ENCODE results near the gene ZDHHC7. TPM values are rescaled to one million over a fixed set of nuclear protein-coding genes. Genes with fewer than 3 reads are reported as not detected.

ZDHHC7 gene
- total RNA-seq, 1 experiment from 2014 or later, result 39.1 TPM

- no peaks in the 10 kb centered on the region for H3K9me3 ChIP-seq (ENCODE audit: control insufficient read depth, low read depth, low read length)
- H3K23ac ChIP-seq (ENCODE audit: insufficient read length, low read depth, low read length), result no peak overlapping the region
- no peak overlapping the region for H4K5ac ChIP-seq (ENCODE audit: insufficient read length, low read depth, low read length)
- Mint-ChIP-seq H3K9me3 (no peaks in the 10 kb centered on the region), H3K27me3 (ENCODE audit: low read depth) (peaks cover 12% of the 10 kb centered on the region), H3K4me3 (no peak overlapping the region), H3K4me1 (peaks cover 2% of the 10 kb centered on the region in 2 experiments; a peak in 1 of 4 replicates), H3K27ac (no peak overlapping the region), H3K36me3 (ENCODE audit: insufficient read depth in 1 of 3, low read depth in 3 of 3) (no peaks in the 10 kb centered on the region)
- H2BK5ac ChIP-seq (ENCODE audit: insufficient read length, low read length), result no peak overlapping the region
- no peak overlapping the region for H2BK120ac ChIP-seq (ENCODE audit: low read depth, low read length, poor library complexity, severe bottlenecking)
- no peaks in the 10 kb centered on the region for H3K23me2 ChIP-seq (ENCODE audit: insufficient read length, low read depth, low read length, poor library complexity, severe bottlenecking)
- DNase-seq, result no peak
- no peaks in the 10 kb centered on the region for H3K79me2 ChIP-seq (ENCODE audit: insufficient read depth, low read length)
- no peaks in the 10 kb centered on the region for H4K20me1 ChIP-seq (ENCODE audit: control insufficient read depth, insufficient read depth, insufficient read length)
- H2AK5ac ChIP-seq (ENCODE audit: insufficient read length, low read length), result no peak overlapping the region
- no peak overlapping the region for H4K8ac ChIP-seq (replicated peaks; ENCODE audit: insufficient read length, low read depth, low read length)
- H3K56ac ChIP-seq (ENCODE audit: insufficient read length, low read depth, low read length), result no peak overlapping the region
- H3K4me2 ChIP-seq (ENCODE audit: insufficient read depth, insufficient read length, low read length), result no peak overlapping the region
- H4K91ac ChIP-seq (ENCODE audit: insufficient read length, low read depth, low read length), result no peak overlapping the region
- no peak overlapping the region for H3K14ac ChIP-seq (ENCODE audit: insufficient read depth, low read length)
- no peak overlapping the region for H3K27ac ChIP-seq (ENCODE audit: insufficient read length, low read depth, low read length)
- no peak overlapping the region for H2BK15ac ChIP-seq (ENCODE audit: low read depth, low read length)
- H3K18ac ChIP-seq (ENCODE audit: insufficient read length, low read depth, low read length), result no peak overlapping the region
- no CpG with 5 or more reads among the region's 6 CpGs for WGBS (ENCODE audit: extremely low coverage, insufficient read length, low lambda C conversion rate)
- H3K27me3 ChIP-seq (ENCODE audit: insufficient read depth, low read length), result no peaks in the 10 kb centered on the region
- no peak overlapping the region for H3K9ac ChIP-seq (ENCODE audit: extremely low read depth, insufficient read length, low read length)
- H2BK12ac ChIP-seq (ENCODE audit: insufficient read length, low read depth, low read length), result no peak overlapping the region
- no peak overlapping the region for H2AFZ ChIP-seq (ENCODE audit: low read length)
- no peak overlapping the region for H3K4ac ChIP-seq (ENCODE audit: low read depth, low read length)
- no peak for TF ChIP-seq CTCF (conservative IDR thresholded peaks at IDR 0.05)
- H3T11ph ChIP-seq (ENCODE audit: low read length), result no peak overlapping the region
- H3K79me1 ChIP-seq (ENCODE audit: insufficient read depth, low read depth, low read length, poor library complexity, severe bottlenecking), result no peaks in the 10 kb centered on the region
- no peak overlapping the region for H2BK20ac ChIP-seq (ENCODE audit: low read depth, low read length, poor library complexity, severe bottlenecking)
- no peaks in the 10 kb centered on the region; the same call in 1 of the 2 replicates for H3K4me1 ChIP-seq (ENCODE audit: insufficient read depth, low read length)
Measured at GRCh38 chr16:85042167-85042526, 30.8 kb upstream of the ZDHHC7 start.

All from H9 (cell line).